GM19025 (cell line): Measurements from ENCODE around the gene JMJD6.
"Not testable (repeated sequence)": the region's sequence is repeated elsewhere in the genome, so short reads cannot be mapped to it uniquely, and the experiment has no call there.

ENCODE experiments used
- ATAC-seq: cut with Tn5 transposase; IDR thresholded peaks from one replicate; pipeline ENCODE4 v1.9.1; 2021; ENCODE audit warnings: mild to moderate bottlenecking, low read depth, moderate library complexity; ENCODE audit not compliant: unreplicated experiment

Gene JMJD6

DNA sequence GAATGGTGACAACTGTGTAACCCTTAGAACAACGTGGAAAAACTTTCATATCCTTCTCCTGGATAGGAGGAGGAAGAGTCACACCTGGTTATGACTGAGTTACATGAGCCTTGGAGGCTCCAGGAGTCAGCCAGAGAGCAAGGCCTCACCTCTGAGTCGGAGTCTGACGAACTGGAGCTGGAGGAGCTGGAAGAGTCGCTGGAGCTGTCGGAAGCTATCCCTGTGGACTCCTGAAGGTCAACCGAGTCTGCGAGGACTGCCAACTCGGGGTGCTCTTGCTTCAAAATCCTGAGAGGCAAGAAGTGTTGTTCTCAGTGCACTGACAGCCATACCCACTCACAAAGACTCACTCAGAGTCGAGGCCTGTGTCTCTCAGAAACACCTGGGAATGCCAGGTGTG, 6.2 kb downstream of the JMJD6 start:
- ATAC-seq = no peak

DNA sequence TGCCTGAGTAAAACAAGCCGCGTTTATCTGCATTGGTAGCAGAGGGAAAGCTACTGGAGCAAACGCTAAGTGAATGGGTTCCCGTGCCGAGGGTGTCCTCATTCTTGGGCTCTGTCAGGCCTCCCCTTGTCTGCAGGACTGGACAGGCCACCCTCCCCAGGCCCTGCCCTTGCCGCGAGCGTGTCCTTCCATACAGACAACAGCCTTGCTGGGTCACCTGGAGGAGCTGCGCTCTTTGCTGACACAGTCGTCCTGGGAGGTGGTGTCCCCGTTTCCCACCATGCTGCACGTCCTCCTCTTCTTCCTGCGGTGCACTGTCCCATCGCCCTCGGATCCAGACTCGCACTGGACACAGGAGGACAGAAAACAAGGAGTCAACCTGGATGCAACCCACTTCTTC, 7.9 kb downstream of the JMJD6 start:
- ATAC-seq = no peak

- ATAC-seq = no peak
Measured at GRCh38 chr17:76716839-76717215, 9.6 kb downstream of the JMJD6 start.

- no peak for ATAC-seq
Measured at GRCh38 chr17:76716146-76716838, 10.1 kb downstream of the JMJD6 start.

DNA sequence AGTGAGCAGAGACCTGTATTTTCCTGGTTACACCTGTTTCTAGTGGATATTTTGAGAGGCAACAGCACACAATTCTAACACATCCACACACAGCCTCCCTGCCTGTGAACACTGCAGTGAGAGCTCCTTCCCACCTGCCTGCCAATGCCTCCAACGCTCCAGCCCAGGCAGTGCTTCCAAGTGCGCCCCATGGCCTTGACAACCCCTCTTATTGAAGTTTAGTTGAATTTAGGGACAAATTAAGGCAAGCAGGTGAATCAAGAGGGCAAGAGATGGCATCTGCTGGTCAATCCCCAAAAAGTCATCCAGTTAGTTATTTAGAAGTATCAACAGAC, 10.9 kb downstream of the JMJD6 start:
- ATAC-seq = no peak

- no peak for ATAC-seq
Measured at GRCh38 chr17:76714822-76715495, 11.4 kb downstream of the JMJD6 start.

DNA sequence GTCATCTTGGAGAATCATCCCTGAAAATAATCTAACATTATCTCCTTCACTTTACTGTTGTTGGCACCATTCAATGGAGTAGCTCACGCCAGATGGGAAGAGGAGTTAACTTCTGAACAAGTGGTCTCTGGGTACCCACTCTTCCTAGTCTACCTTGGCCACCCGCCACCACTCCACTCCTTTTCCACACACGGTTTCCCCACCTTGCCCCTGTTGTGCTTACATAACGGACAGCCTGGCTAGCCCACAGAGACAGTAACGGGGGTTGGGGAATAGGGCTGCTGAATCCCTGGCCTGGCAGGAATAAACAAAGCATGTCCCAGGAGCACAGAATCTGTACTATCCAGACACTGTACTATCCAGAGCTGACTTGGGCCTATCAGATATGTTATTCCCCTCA, 12.1 kb downstream of the JMJD6 start:
- ATAC-seq = no peak

DNA sequence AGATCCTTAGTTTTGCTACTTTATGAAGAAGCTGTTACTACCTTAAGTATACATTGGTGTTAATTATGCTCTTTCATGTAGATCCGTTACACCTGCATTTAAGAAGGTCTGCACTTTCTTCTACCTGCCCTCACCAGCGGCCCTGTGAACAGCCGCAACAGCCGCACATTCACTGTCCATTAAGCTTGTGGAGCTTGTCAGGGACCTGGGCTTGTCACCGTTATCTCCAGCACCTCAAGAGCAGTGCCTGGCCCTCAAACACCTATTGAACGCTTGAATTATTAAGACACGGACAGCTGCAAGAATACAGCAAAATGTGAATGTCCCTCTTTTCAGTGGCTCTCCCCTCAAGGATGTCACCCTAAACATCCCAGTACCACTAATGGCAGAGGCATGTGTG, 12.6 kb downstream of the JMJD6 start:
- ATAC-seq = no peak

GRCh38 chr17:76712321-76712720, 14.1 kb downstream of the JMJD6 start:
- not testable (repeated sequence) for ATAC-seq

DNA sequence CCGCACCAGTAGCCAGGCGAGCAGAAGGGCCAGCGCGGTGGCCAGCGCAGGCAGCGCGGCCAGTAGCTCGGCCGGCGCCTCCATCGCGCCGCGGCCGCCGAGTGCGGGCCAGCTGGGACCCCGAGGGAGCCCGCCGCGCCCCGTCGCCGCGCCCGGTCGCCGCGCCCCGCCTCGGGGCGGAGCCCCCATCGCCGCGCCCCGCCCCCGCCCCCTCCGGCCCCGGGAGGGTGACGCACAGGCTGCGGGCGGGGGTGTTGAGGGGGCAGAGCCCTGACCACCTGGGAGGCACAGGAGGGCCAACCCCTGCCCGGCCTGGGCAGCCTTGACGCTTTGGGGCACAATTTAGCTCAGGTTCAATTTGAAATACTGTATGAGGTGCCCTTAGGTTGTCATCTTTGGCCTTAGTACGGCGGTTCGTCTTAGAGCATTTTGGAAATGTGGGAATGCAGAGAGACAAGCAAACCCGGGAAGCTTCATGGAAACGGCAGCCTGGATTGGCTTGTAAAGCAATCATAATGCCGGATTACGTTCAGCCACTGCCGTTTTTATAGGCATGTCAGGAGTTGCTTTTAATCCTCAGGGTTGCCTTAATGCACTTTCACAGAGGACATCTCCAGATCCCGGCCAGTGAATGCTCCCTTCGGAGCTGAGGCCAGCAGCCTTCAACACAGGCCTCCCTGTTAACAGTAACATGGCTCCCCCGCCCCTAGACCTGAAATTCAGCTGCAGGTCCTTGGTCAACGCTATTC, 15.4 kb downstream of the JMJD6 start, which contains the start of gene MXRA7:
MXRA7 (minus strand) TSS at position 103 of the 749 bp plus-strand sequence; CDS start at position 84, 19 bp downstream.
- ATAC-seq = no peak

- ATAC-seq = not testable (repeated sequence)
Measured at GRCh38 chr17:76709951-76710862, 16.2 kb downstream of the JMJD6 start.

DNA sequence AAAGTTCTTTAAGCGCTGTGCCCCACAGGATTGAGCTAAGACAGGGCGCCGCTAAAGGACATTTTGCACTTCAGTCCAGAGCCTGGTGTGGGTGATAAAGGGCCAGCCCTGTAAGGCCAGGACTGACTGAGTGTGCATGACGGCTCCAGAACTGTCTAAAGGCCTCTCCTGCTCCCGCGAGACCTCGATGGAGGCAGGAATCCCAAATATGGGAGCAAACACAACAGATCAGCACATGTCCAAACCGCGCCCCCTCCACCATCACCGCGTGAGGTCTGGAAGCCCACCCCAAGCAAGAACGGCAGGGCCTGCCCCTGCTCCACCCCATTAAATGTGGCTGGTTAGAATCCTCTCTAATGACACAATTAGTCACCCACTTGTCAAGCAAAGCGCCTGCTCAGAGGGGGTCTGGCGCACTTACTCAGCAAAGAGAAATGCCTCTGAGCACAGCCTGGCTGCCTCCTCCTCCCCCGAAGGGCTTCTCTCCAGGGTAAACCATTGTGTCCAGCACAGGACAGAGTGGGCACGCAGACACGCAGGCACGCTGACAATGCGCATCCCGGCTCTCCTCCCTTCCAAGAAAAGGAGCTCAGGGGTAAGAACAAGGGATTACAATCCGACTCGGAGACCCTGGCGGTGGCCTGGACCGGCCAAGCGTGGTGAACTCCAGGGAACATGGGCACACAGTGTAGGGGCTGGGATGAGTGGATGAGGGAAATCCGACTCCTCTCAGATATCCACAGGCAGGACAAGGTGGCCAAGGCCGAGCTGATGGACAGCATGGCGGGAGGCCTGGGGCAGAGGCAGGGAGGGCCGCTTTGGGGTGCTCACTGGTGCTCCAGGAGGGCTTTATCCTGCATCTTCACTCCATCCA, 17.1 kb downstream of the JMJD6 start:
- ATAC-seq = no peak

DNA sequence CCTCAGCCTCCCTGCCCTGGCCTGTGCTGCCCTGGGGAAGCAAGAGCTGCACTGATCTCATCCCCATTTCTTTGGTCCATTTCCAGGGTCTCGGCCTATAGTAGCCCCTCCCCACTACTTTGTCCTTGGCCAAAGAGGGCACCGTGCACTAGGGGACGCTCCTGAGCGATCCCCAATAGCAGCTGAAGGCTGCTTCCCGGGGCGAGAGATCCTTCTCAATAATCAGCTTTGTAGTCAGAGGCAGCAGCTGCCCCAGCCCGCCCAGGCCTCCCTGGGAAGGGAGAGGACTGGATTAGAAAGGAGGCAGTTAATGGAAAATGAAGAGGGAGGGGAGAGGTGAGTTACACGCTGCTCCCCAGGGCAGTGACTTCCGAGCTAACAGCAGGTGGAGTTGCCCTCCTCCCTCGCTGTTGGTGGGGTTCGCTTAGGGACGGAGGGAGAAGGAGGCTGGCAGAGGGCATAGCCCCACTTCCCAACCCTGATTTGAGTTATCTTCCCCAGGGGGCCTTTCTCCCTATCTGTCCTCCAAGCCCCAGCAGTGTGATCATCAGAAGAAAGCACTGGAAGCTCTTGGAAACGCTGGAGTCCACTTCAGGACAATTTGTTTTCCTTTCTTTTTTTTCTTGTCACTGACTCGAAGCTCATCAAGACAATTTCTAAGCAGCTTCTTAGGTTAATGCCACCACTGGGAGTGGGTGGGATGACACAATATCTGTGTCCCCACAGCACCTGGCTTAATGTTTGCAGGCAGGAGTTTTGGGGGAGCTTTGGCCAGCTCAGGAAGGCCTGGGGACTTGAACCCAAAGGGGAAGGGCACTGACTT, 18.2 kb downstream of the JMJD6 start:
- ATAC-seq = no peak

GRCh38 chr17:76706817-76707216, 19.6 kb downstream of the JMJD6 start:
- no peak for ATAC-seq

DNA sequence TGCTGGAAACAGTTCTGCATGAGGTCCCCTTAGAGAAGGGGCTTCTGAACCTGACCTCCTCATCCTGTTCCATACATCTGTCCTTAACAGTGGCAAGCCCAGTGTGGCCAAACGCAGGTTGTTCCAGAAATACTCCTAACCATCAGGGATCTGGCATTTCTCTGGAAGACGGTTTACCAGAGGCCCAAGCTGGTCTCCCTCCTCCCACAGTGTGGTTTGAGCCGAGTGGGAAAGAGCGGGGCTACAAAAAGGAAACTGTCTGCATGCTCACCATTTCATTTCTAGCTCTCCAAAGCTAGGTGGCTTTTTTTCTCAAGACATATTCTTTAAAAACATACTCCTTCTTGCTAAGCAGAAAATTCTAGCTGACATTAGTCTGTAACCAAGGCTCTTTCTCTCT, 21.6 kb downstream of the JMJD6 start:
- ATAC-seq = no peak

- ATAC-seq = no peak
Measured at GRCh38 chr17:76702941-76703637, 23.3 kb downstream of the JMJD6 start.

DNA sequence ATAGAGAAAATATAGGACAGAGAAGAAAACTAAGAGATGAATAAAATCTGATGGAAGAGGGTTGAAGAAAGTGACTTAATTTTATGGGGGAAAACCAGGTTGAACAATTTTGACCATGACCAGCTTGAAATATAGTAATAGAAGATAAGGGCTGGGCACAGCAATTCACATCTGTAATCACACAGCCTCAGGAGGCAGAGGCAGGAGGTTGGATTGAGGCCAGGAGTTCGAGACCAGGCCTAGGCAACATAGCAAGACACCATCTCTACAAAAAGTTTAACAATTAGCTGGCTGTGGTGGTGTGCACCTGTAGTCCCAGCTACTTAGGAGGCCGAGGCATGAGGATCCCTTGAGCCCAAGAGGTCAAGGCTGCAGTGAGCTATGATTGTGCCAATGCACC, 24.3 kb downstream of the JMJD6 start:
- no peak for ATAC-seq

GRCh38 chr17:76701471-76701967, 24.9 kb downstream of the JMJD6 start:
- no peak for ATAC-seq
